Liver (tissue), 3 donors: ENCODE measurements around the gene ENG.

ENCODE experiments used
- JUND ChIP-seq, 2 donors: IDR thresholded peaks; 2 replicates each; pipeline ENCODE4 v1.6.1; 2016; ENCODE audit warnings: antibody characterized with exemption in 2 of 2
- NR2F2 ChIP-seq: IDR thresholded peaks from 2 replicates; pipeline ENCODE4 v1.6.1; 2016; ENCODE audit warnings: antibody characterized with exemption
- RAD21 ChIP-seq, 2 donors: IDR thresholded peaks; 2 replicates each; pipeline ENCODE4 v1.6.1; 2016; ENCODE audit warnings: antibody characterized with exemption in 2 of 2, mild to moderate bottlenecking in 2 of 2
- YY1 ChIP-seq: IDR thresholded peaks from 2 replicates; pipeline ENCODE4 v1.6.1; 2016; ENCODE audit warnings: antibody characterized with exemption, mild to moderate bottlenecking
- TF ChIP-seq, protein P1 (sequence below): fragments of 150-350 bp; IDR thresholded peaks from 2 replicates; pipeline ENCODE4 v1.5.1; 2017; ENCODE audit warnings: improper control_type of control experiment, low read depth, low read length; ENCODE audit not compliant: missing input control
- TF ChIP-seq, protein P2 (sequence below): IDR thresholded peaks from 2 replicates; pipeline ENCODE4 v1.6.1; 2016; ENCODE audit warnings: antibody characterized with exemption, mild to moderate bottlenecking
- TF ChIP-seq, protein P3 (sequence below): IDR thresholded peaks from 2 replicates; pipeline ENCODE4 v1.6.1; 2016; ENCODE audit warnings: antibody characterized with exemption
- TF ChIP-seq, protein P4 (sequence below): IDR thresholded peaks from 2 replicates; pipeline ENCODE4 v1.6.1; 2016; ENCODE audit warnings: antibody characterized with exemption
- donor health status: healthy.
- donor health status: healthy.

DNA sequence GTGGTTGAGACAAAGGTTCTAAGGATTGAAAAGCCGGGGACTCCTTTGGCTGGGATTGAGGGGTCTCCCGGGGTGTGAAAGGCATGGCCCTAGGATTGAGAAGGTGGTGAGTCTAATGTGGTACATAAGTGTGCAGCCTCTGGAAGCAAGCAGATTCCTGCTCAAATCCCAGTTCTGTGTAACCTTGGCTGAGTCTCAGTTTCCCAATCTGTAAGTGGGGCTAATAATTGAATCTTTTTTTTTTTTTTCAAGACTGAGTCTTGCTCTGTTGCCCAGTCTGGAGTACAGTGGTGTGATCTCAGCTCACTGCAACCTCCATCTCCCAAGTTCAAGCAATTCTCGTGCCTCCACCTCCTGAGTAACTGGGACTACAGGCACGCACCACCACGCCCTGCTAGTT is 81.9 kb downstream of the ENG start:
- TF ChIP-seq RAD21 (IDR thresholded peaks at IDR 0.05) (no peak), NR2F2 (no peak), YY1 (no peak), JUND (IDR thresholded peaks at IDR 0.05) (no peak)
- TF ChIP-seq, protein P1, sequence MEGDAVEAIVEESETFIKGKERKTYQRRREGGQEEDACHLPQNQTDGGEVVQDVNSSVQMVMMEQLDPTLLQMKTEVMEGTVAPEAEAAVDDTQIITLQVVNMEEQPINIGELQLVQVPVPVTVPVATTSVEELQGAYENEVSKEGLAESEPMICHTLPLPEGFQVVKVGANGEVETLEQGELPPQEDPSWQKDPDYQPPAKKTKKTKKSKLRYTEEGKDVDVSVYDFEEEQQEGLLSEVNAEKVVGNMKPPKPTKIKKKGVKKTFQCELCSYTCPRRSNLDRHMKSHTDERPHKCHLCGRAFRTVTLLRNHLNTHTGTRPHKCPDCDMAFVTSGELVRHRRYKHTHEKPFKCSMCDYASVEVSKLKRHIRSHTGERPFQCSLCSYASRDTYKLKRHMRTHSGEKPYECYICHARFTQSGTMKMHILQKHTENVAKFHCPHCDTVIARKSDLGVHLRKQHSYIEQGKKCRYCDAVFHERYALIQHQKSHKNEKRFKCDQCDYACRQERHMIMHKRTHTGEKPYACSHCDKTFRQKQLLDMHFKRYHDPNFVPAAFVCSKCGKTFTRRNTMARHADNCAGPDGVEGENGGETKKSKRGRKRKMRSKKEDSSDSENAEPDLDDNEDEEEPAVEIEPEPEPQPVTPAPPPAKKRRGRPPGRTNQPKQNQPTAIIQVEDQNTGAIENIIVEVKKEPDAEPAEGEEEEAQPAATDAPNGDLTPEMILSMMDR, result no peak
- TF ChIP-seq, protein P2, sequence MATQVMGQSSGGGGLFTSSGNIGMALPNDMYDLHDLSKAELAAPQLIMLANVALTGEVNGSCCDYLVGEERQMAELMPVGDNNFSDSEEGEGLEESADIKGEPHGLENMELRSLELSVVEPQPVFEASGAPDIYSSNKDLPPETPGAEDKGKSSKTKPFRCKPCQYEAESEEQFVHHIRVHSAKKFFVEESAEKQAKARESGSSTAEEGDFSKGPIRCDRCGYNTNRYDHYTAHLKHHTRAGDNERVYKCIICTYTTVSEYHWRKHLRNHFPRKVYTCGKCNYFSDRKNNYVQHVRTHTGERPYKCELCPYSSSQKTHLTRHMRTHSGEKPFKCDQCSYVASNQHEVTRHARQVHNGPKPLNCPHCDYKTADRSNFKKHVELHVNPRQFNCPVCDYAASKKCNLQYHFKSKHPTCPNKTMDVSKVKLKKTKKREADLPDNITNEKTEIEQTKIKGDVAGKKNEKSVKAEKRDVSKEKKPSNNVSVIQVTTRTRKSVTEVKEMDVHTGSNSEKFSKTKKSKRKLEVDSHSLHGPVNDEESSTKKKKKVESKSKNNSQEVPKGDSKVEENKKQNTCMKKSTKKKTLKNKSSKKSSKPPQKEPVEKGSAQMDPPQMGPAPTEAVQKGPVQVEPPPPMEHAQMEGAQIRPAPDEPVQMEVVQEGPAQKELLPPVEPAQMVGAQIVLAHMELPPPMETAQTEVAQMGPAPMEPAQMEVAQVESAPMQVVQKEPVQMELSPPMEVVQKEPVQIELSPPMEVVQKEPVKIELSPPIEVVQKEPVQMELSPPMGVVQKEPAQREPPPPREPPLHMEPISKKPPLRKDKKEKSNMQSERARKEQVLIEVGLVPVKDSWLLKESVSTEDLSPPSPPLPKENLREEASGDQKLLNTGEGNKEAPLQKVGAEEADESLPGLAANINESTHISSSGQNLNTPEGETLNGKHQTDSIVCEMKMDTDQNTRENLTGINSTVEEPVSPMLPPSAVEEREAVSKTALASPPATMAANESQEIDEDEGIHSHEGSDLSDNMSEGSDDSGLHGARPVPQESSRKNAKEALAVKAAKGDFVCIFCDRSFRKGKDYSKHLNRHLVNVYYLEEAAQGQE, result no peak
- TF ChIP-seq, protein P3, sequence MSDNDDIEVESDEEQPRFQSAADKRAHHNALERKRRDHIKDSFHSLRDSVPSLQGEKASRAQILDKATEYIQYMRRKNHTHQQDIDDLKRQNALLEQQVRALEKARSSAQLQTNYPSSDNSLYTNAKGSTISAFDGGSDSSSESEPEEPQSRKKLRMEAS, result no peak
- TF ChIP-seq, protein P4, sequence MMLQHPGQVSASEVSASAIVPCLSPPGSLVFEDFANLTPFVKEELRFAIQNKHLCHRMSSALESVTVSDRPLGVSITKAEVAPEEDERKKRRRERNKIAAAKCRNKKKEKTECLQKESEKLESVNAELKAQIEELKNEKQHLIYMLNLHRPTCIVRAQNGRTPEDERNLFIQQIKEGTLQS, result no peak
